OCI-LY7 (cell line): ENCODE measurements around the gene TTC28. TPM values are rescaled to one million over a fixed set of nuclear protein-coding genes. Genes with fewer than 3 reads are reported as not detected.

Experiments
- BruUV-seq: library from RNA; stranded (reverse); fragments of 400-500 nt; replicated peaks from 2 replicates; lab custom pipeline; 2021; lab: Mats Ljungman, UMichigan
- CTCF ChIA-PET: fragments of 300-600 bp; sonication (Branson Sonifier 250); formaldehyde crosslinking; loops from one replicate; lab custom pipeline; 2022; ENCODE audit warnings: antibody characterized with exemption; ENCODE audit not compliant: unreplicated experiment; lab: Charles Lee
- POLR2A ChIA-PET: fragments of 300-600 bp; sonication (Branson Sonifier 250); formaldehyde crosslinking; loops from one replicate; lab custom pipeline; 2022; ENCODE audit warnings: antibody characterized with exemption; lab: Charles Lee
- DNase-seq: peaks from one replicate; pipeline ENCODE4 v3.0.0-alpha.2; 2015; ENCODE audit warnings: low spot score
- H2AFZ ChIP-seq: fragments of 200-600 bp; sonication (generic), shearing (Covaris generic); 2 replicates; pipeline ENCODE4 v1.6.1; 2014; ENCODE audit warnings: mild to moderate bottlenecking, antibody characterized with exemption, low read length, moderate library complexity
- H3K27ac ChIP-seq: fragments of 200-600 bp; sonication (generic); 2 replicates; pipeline ENCODE4 v1.5.1; 2014; ENCODE audit warnings: mixed run types, low read depth, mild to moderate bottlenecking, moderate library complexity, low read length, inconsistent platforms; ENCODE audit not compliant: poor library complexity, severe bottlenecking
- H3K36me3 ChIP-seq: fragments of 200-600 bp; sonication (generic); 2 replicates; pipeline ENCODE4 v1.6.1; 2014; ENCODE audit warnings: mild to moderate bottlenecking, antibody characterized with exemption, low read length, moderate library complexity, mixed read lengths; ENCODE audit not compliant: insufficient read depth
- H3K4me1 ChIP-seq: fragments of 200-600 bp; sonication (generic); 2 replicates; pipeline ENCODE4 v1.5.1; 2014; ENCODE audit warnings: mild to moderate bottlenecking, low read length; ENCODE audit not compliant: insufficient read depth, poor library complexity, severe bottlenecking
- H3K4me2 ChIP-seq: fragments of 200-600 bp; sonication (generic); 2 replicates; pipeline ENCODE4 v1.6.1; 2014; ENCODE audit warnings: mild to moderate bottlenecking, low read length
- H3K4me3 ChIP-seq: fragments of 200-600 bp; sonication (generic); 2 replicates; pipeline ENCODE4 v1.5.1; 2014; ENCODE audit warnings: mild to moderate bottlenecking, low read depth, low read length; ENCODE audit not compliant: poor library complexity, severe bottlenecking
- H3K79me2 ChIP-seq: fragments of 200-600 bp; sonication (generic); 2 replicates; pipeline ENCODE4 v1.6.1; 2016; ENCODE audit warnings: low read depth, mild to moderate bottlenecking, low read length, moderate library complexity, mixed read lengths; ENCODE audit not compliant: insufficient read depth
- H3K9me2 ChIP-seq: fragments of 200-600 bp; sonication (generic); 2 replicates; pipeline ENCODE4 v1.6.1; 2016; ENCODE audit warnings: mild to moderate bottlenecking, low read length, mixed read lengths; ENCODE audit not compliant: insufficient read depth
- H3K9me3 ChIP-seq: fragments of 200-600 bp; sonication (generic); 2 replicates; pipeline ENCODE4 v1.6.1; 2014; ENCODE audit warnings: mild to moderate bottlenecking, mixed run types, low read length, mixed read lengths
- H4K20me1 ChIP-seq: fragments of 200-600 bp; sonication (generic); 2 replicates; pipeline ENCODE4 v1.6.1; 2014; ENCODE audit warnings: mild to moderate bottlenecking, antibody characterized with exemption, low read length, moderate library complexity, mixed read lengths; ENCODE audit not compliant: insufficient read depth
- CTCF ChIP-seq: fragments of 200-600 bp; sonication (generic); conservative IDR thresholded peaks from 2 replicates; pipeline ENCODE4 v1.5.1; 2014; ENCODE audit warnings: mild to moderate bottlenecking, antibody characterized with exemption, low read length, moderate library complexity, mixed read lengths
- EZH2phosphoT487 ChIP-seq: fragments of 200-600 bp; sonication (generic); IDR thresholded peaks from 2 replicates; pipeline ENCODE4 v1.6.1; 2018; ENCODE audit warnings: low read depth, borderline replicate concordance, mild to moderate bottlenecking, mixed run types, antibody characterized with exemption, low read length, moderate library complexity, mixed read lengths
- intact Hi-C: fragments of 100-400 bp; cut with micrococcal nuclease; formaldehyde crosslinking; loops from one replicate; pipeline ENCODE4 v1.10.0; 2022; ENCODE audit not compliant: unreplicated experiment
- total RNA-seq, 2 experiments: library from RNA; depleted of rRNA in 1 of 2; stranded (reverse); fragments of >200 nt in 1 of 2; shearing (Covaris generic) in 1 of 2; gene quantifications; 2 replicates each; pipeline ENCODE4 v1.2.3, GENCODE V29; 2014 to 2022

The TTC28 gene
- total RNA-seq, 2 experiments from 2014 or later = under 0.01 to 0.55 TPM

- no peaks in the 10 kb centered on the region for H3K9me2 ChIP-seq
- ChIA-PET CTCF (interaction anchor here (2.9 kb wide), 1 partner anchor 116 kb away, joined by 8 read pairs; no protein-coding TSS in a partner anchor), POLR2A (interaction anchor here (0.7 to 1.4 kb wide), 3 partner anchors 22 to 102 kb away, joined by 3 to 6 read pairs (median 3); partner anchors contain the start of gene PITPNB)
- intact Hi-C loops = loop anchor here (10.0 kb wide), 1 partner anchor 1328 kb away; no protein-coding TSS in a partner anchor
- BruUV-seq = no TSS peak
- peaks cover 14% of the 10 kb centered on the region for H3K4me1 ChIP-seq
- no peaks in the 10 kb centered on the region for H3K79me2 ChIP-seq
- no peak overlapping the region for H3K4me3 ChIP-seq
- no peak overlapping the region for H3K4me2 ChIP-seq
- no peaks in the 10 kb centered on the region for H4K20me1 ChIP-seq
- H3K9me3 ChIP-seq = no peaks in the 10 kb centered on the region
- TF ChIP-seq EZH2phosphoT487 (no peak), CTCF (no peak)
- H3K36me3 ChIP-seq = no peaks in the 10 kb centered on the region
- no peak overlapping the region for H2AFZ ChIP-seq
- no peak for DNase-seq
- no peak overlapping the region for H3K27ac ChIP-seq
Observed at GRCh38 chr22:28002863-28003565, 676.6 kb downstream of the TTC28 start.

GRCh38 chr22:28002181-28002700 lies 677.4 kb downstream of the TTC28 start:
- CTCF ChIA-PET = interaction anchor here (2.9 kb wide), 1 partner anchor 115 kb away, joined by 8 read pairs; no protein-coding TSS in a partner anchor
- Histone ChIP-seq H3K4me3 (no peak overlapping the region), H4K20me1 (no peaks in the 10 kb centered on the region), H3K36me3 (no peaks in the 10 kb centered on the region), H2AFZ (no peak overlapping the region), H3K9me3 (no peaks in the 10 kb centered on the region), H3K9me2 (no peaks in the 10 kb centered on the region), H3K4me1 (peaks cover 21% of the 10 kb centered on the region), H3K79me2 (no peaks in the 10 kb centered on the region), H3K27ac (no peak overlapping the region), H3K4me2 (no peak overlapping the region)
- no TSS peak for BruUV-seq
- POLR2A ChIA-PET = interaction anchor here (0.7 to 1.4 kb wide), 3 partner anchors 21 to 102 kb away, joined by 3 to 6 read pairs (median 3); partner anchors contain the start of gene PITPNB
- TF ChIP-seq CTCF (peak; percentile 74), EZH2phosphoT487 (no peak)
- peak; percentile 59 for DNase-seq
- intact Hi-C loops = loop anchor here (10.0 kb wide), 1 partner anchor 1327 kb away; no protein-coding TSS in a partner anchor
